Panc1 (cell line): ENCODE measurements around the gene EFNA5.
"Not testable (repeated sequence)": the region's sequence is repeated elsewhere in the genome, so short reads cannot be mapped to it uniquely, and the experiment has no call there.

ENCODE experiments used
- CTCF ChIP-seq: fragments of 450-650 bp; IDR thresholded peaks from 2 replicates; pipeline ENCODE4 v1.5.1; 2017; ENCODE audit warnings: mild to moderate bottlenecking
- POLR2AphosphoS5 ChIP-seq: IDR thresholded peaks from 2 replicates; pipeline ENCODE4 v1.6.1; 2012; ENCODE audit warnings: mild to moderate bottlenecking, low read depth, low read length, moderate library complexity

DNA sequence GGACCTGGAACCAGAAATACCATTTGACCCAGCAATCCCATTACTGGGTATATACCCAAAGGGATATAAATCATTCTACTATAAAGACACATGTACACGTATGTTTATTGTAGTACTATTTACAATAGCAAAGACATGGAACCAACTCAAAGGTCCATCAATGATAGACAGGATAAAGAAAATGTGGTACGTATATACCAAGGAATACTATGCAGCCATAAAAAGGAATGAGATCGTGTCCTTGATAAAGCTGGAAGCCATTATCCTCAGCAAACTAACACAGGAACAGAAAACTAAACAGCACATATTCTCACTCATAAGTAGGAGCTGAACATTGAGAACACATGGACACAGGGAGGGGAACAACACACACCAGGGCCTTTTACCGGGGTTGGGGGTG is 218.9 kb downstream of the EFNA5 start:
- TF ChIP-seq CTCF, POLR2AphosphoS5: not testable (repeated sequence)
